B cell (primary cell): ENCODE data around the gene BCL11A. TPM values are rescaled to one million over a fixed set of nuclear protein-coding genes. Genes with fewer than 3 reads are reported as not detected.

Experiments used
- ATAC-seq: fragments of 200-7000 bp; cut with Tn5 transposase; one replicate; pipeline ENCODE4 v1.10.0; 2021; ENCODE audit warnings: low read depth, mild to moderate bottlenecking, moderate number of reproducible peaks, moderate library complexity
- CTCF ChIA-PET: fragments of 350-600 bp; sonication (Branson Sonifier 250); formaldehyde crosslinking; loops from one replicate; lab custom pipeline; 2021; ENCODE audit warnings: antibody characterized with exemption, inconsistent platforms; lab: Charles Lee
- POLR2A ChIA-PET: fragments of 350-600 bp; sonication (Branson Sonifier 250); formaldehyde crosslinking; loops from one replicate; lab custom pipeline; 2021; ENCODE audit warnings: antibody characterized with exemption; lab: Charles Lee
- DNase-seq: peaks from one replicate; pipeline ENCODE4 v3.0.0; 2013
- H2AFZ ChIP-seq: 2 replicates; pipeline ENCODE4 v1.6.1; 2012; ENCODE audit warnings: mild to moderate bottlenecking, low read depth, low read length; ENCODE audit not compliant: insufficient read depth, poor library complexity, severe bottlenecking
- H3K27ac ChIP-seq, 2 donors: 1 replicate in 1 of 2; 2 replicates in 1 of 2; pipeline ENCODE4 v1.5.1; 2012 to 2013; ENCODE audit warnings: low read length in 2 of 2, mild to moderate bottlenecking in 2 of 2, moderate library complexity in 1 of 2
- H3K27me3 ChIP-seq, 4 experiments: fragments of 200-600 bp in 1 of 4; sonication (generic) in 1 of 4; replicated peaks in 1 of 4; 1 replicate in 2 of 4; 2 replicates in 2 of 4; pipeline versions ENCODE4 v1.6.1 to v1.7.0; 2013 to 2016; ENCODE audit warnings: low read length in 3 of 4, mild to moderate bottlenecking in 2 of 4, mixed read lengths in 1 of 4, moderate library complexity in 1 of 4; ENCODE audit not compliant: insufficient read depth in 4 of 4, control insufficient read depth in 3 of 4; ENCODE audit errors: control extremely low read depth in 1 of 4
- H3K36me3 ChIP-seq, 2 experiments: replicated peaks in 1 of 2; 1 replicate in 1 of 2; 2 replicates in 1 of 2; pipeline versions ENCODE4 v1.6.1 to v1.7.1; 2013; ENCODE audit warnings: low read length in 1 of 2; ENCODE audit not compliant: insufficient read depth in 2 of 2, control insufficient read depth in 1 of 2; ENCODE audit errors: control extremely low read depth in 1 of 2, extremely low read depth in 1 of 2
- H3K4me1 ChIP-seq, 2 donors: fragments of 200-600 bp in 1 of 2; sonication (generic) in 1 of 2; 1 replicate in 1 of 2; 2 replicates in 1 of 2; pipeline versions ENCODE4 v1.5.1 to v1.6.1; 2013 to 2017; ENCODE audit warnings: low read length in 2 of 2; ENCODE audit not compliant: control insufficient read depth in 2 of 2, insufficient read depth in 2 of 2
- H3K4me2 ChIP-seq: replicated peaks from 2 replicates; pipeline ENCODE3; 2012; ENCODE audit warnings: mild to moderate bottlenecking, low read depth, low read length; ENCODE audit not compliant: poor library complexity, severe bottlenecking
- H3K4me3 ChIP-seq, 5 experiments: fragments of 200-600 bp in 1 of 5; sonication (generic) in 1 of 5; 1 replicate in 3 of 5; 2 replicates in 2 of 5; pipeline versions ENCODE4 v1.5.1 to v1.7.0; 2011 to 2016; ENCODE audit warnings: low read length in 4 of 5, mild to moderate bottlenecking in 4 of 5, low read depth in 2 of 5, control low read depth in 1 of 5, moderate library complexity in 1 of 5; ENCODE audit not compliant: insufficient read depth in 1 of 5; ENCODE audit errors: control extremely low read depth in 1 of 5, extremely low read depth in 1 of 5
- H3K79me2 ChIP-seq: fragments of 200-600 bp; sonication (generic); one replicate; pipeline ENCODE4 v1.6.0; 2016; ENCODE audit warnings: low read length; ENCODE audit not compliant: control insufficient read depth, insufficient read depth
- H3K9ac ChIP-seq: fragments of 200-600 bp; sonication (generic); 2 replicates; pipeline ENCODE4 v1.6.1; 2017; ENCODE audit warnings: mild to moderate bottlenecking, low read length, moderate library complexity
- H3K9me3 ChIP-seq, 3 donors: one replicate each; pipeline versions ENCODE4 v1.6.1 to v1.7.1; 2013; ENCODE audit warnings: low read length in 2 of 3; ENCODE audit not compliant: control insufficient read depth in 2 of 3, insufficient read depth in 1 of 3; ENCODE audit errors: control extremely low read depth in 1 of 3
- H4K20me1 ChIP-seq: 2 replicates; pipeline ENCODE4 v1.6.0; 2012; ENCODE audit warnings: mild to moderate bottlenecking, low read length; ENCODE audit not compliant: insufficient read depth, control insufficient read depth, poor library complexity, severe bottlenecking
- H3K27ac Mint-ChIP-seq: one replicate; pipeline ENCODE4 v1.8.0; 2021; ENCODE audit warnings: mixed read lengths
- H3K27me3 Mint-ChIP-seq: one replicate; pipeline ENCODE4 v1.8.0; 2021; ENCODE audit warnings: mixed read lengths
- H3K4me1 Mint-ChIP-seq: one replicate; pipeline ENCODE4 v1.8.0; 2021; ENCODE audit warnings: mixed read lengths
- H3K4me3 Mint-ChIP-seq: one replicate; pipeline ENCODE4 v1.8.0; 2021; ENCODE audit warnings: mixed read lengths
- H3K9me3 Mint-ChIP-seq: one replicate; pipeline ENCODE4 v1.8.0; 2022; ENCODE audit warnings: mixed read lengths; ENCODE audit not compliant: insufficient read depth
- EZH2 ChIP-seq: IDR thresholded peaks from 2 replicates; pipeline ENCODE4 v1.6.1; 2012; ENCODE audit warnings: borderline replicate concordance, low read depth, mild to moderate bottlenecking, moderate library complexity, low read length; ENCODE audit not compliant: insufficient read depth, poor library complexity, severe bottlenecking
- WGBS: methylation state at CpG from one replicate; pipeline ENCODE4 v1.1.5; 2013; ENCODE audit warnings: missing lambda C conversion rate; ENCODE audit not compliant: insufficient coverage; 5-methylcytosine and 5-hydroxymethylcytosine counted together
- intact Hi-C: fragments of 100-400 bp; cut with micrococcal nuclease; formaldehyde crosslinking; loops from one replicate; pipeline ENCODE4 v1.10.0; 2022
- polyA plus RNA-seq: library from polyadenylated mRNA; depleted of rRNA; stranded (reverse); fragments of >200 nt; gene quantifications from 2 replicates; pipeline ENCODE4 v1.2.3, GENCODE V29; 2012
- total RNA-seq, 2 donors: library from RNA; stranded (reverse); fragments of 120-200 nt in 1 of 2; gene quantifications; 1 replicate in 1 of 2; 2 replicates in 1 of 2; pipeline versions ENCODE4 v1.2.3 to v1.2.4, GENCODE V29; 2013 to 2022
- TF ChIP-seq, protein P1 (sequence below): fragments of 200-600 bp; IDR thresholded peaks from one replicate; pipeline ENCODE4 v1.8.0; 2022; ENCODE audit warnings: antibody characterized with exemption, mild to moderate bottlenecking

BCL11A gene
- total and polyA plus RNA-seq, 2 donors (not counting 1 experiment from before 2014, with no cell fraction given) = 81.8 to 383 TPM

DNA sequence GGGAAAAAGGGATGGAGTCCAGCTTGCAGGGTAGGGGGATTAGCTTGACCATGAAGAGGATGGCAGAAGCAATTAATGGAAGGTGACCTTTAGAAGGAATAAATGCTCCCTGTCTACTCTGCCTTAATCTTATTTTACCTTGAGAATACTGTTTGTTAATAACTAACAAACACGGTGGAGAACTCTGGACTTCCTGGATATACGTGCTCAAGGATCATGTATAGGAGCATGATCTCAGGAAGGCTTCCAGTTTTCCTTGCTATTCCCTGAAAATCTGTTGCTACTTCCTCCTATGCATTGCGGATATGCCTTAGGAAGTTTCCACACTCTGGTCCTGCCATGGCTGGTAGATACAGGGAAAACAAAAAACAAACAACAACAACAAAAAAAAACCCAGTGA is 44.8 kb upstream of the BCL11A start:
- no peaks in the 10 kb centered on the region for H3K27me3 ChIP-seq
- no peak for TF ChIP-seq EZH2
- TF ChIP-seq, protein P1, sequence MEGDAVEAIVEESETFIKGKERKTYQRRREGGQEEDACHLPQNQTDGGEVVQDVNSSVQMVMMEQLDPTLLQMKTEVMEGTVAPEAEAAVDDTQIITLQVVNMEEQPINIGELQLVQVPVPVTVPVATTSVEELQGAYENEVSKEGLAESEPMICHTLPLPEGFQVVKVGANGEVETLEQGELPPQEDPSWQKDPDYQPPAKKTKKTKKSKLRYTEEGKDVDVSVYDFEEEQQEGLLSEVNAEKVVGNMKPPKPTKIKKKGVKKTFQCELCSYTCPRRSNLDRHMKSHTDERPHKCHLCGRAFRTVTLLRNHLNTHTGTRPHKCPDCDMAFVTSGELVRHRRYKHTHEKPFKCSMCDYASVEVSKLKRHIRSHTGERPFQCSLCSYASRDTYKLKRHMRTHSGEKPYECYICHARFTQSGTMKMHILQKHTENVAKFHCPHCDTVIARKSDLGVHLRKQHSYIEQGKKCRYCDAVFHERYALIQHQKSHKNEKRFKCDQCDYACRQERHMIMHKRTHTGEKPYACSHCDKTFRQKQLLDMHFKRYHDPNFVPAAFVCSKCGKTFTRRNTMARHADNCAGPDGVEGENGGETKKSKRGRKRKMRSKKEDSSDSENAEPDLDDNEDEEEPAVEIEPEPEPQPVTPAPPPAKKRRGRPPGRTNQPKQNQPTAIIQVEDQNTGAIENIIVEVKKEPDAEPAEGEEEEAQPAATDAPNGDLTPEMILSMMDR = no peak
- no peaks in the 10 kb centered on the region for H3K4me1 ChIP-seq
- DNase-seq = no peak
- CTCF ChIA-PET = interaction anchor here (2.5 kb wide), 1 partner anchor 16 kb away, joined by 6 read pairs; no protein-coding TSS in a partner anchor
- H3K79me2 ChIP-seq = no peaks in the 10 kb centered on the region
- no peaks in the 10 kb centered on the region for H3K36me3 ChIP-seq
- no peak overlapping the region for H2AFZ ChIP-seq
- no peak overlapping the region for H3K9ac ChIP-seq
- H3K9me3 ChIP-seq = peaks cover 0 to 9% (median 0%) of the 10 kb centered on the region in 3 donors
- no peak overlapping the region for H3K27ac ChIP-seq
- Mint-ChIP-seq H3K9me3 (no peaks in the 10 kb centered on the region), H3K4me1 (peaks cover 6% of the 10 kb centered on the region), H3K27me3 (peaks cover 21% of the 10 kb centered on the region), H3K4me3 (no peak overlapping the region), H3K27ac (no peak overlapping the region)
- POLR2A ChIA-PET = no interaction called here
- no peak overlapping the region for H3K4me3 ChIP-seq
- 100% methylated on average over 2 of the region's 3 CpGs for WGBS
- H4K20me1 ChIP-seq = no peaks in the 10 kb centered on the region
- no peak overlapping the region for H3K4me2 ChIP-seq
- intact Hi-C loops = no loop called here
- no peak for ATAC-seq

DNA sequence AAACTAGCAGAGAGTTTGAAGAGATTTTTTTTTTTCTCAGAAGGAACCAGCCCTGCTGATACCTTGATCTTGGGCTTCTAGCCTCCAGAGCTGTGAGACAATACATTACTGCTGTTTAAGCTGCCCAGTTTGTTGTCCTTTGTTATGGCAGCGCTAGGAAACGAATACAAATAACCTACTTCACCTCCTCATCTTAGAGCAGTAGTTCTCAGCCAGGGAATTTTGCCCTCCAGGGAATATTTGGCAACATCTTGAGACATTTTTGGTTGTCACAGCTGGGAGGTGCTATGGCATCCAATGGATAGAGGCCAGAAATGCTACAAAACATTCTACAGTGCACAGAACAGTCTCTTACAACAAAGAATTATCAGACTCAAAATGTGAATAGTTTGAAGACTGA is 43.9 kb upstream of the BCL11A start:
- Histone ChIP-seq H3K4me3 (no peak overlapping the region), H3K27ac (no peak overlapping the region), H3K36me3 (no peaks in the 10 kb centered on the region), H3K79me2 (no peaks in the 10 kb centered on the region), H3K9me3 (peaks cover 0 to 9% (median 4%) of the 10 kb centered on the region in 3 donors), H3K4me1 (no peaks in the 10 kb centered on the region), H2AFZ (no peak overlapping the region), H3K27me3 (no peaks in the 10 kb centered on the region), H4K20me1 (no peaks in the 10 kb centered on the region), H3K9ac (no peak overlapping the region), H3K4me2 (no peak overlapping the region)
- ATAC-seq = no peak
- TF ChIP-seq, protein P1 = no peak
- TF ChIP-seq EZH2 = no peak
- no peak overlapping the region for H3K27ac Mint-ChIP-seq
- CTCF ChIA-PET = interaction anchor here (2.5 kb wide), 1 partner anchor 15 kb away, joined by 6 read pairs; no protein-coding TSS in a partner anchor
- WGBS = no CpG with 5 or more reads among the region's 2 CpGs
- H3K9me3 Mint-ChIP-seq = peaks cover 5% of the 10 kb centered on the region
- peaks cover 5% of the 10 kb centered on the region for H3K4me1 Mint-ChIP-seq
- H3K4me3 Mint-ChIP-seq = no peak overlapping the region
- DNase-seq = no peak
- POLR2A ChIA-PET = no interaction called here
- intact Hi-C loops = no loop called here
- H3K27me3 Mint-ChIP-seq = peaks cover 21% of the 10 kb centered on the region
